Measurements from ENCODE around the gene KRTAP4-7. TPM values are rescaled to one million over a fixed set of nuclear protein-coding genes. Genes with fewer than 3 reads are reported as not detected.

The KRTAP4-7 gene
- polyA plus RNA-seq, 1 of the 3 experiments (the other 2 are of a cell fraction) = not detected

- Histone ChIP-seq H3K9ac (no peak overlapping the region), H3K79me2 (ENCODE audit: insufficient read depth) (no peaks in the 10 kb centered on the region), H2AFZ (ENCODE audit: low read depth) (no peak overlapping the region), H3K4me3 (ENCODE audit: low read depth in 2 of 2, low read length in 1 of 2) (no peak overlapping the region), H3K27ac (ENCODE audit: low read depth in 2 of 2, low read length in 1 of 2) (no peak overlapping the region), H3K9me2 (no peaks in the 10 kb centered on the region; the same call in 1 of the 2 replicates), H3F3A (replicated peaks; ENCODE audit: insufficient read depth) (no peaks in the 10 kb centered on the region), H4K20me1 (ENCODE audit: insufficient read depth) (no peaks in the 10 kb centered on the region), H3K4me1 (ENCODE audit: control insufficient read depth in 1 of 2, insufficient read depth in 2 of 2, low read depth in 1 of 2, low read length in 1 of 2) (no peaks in the 10 kb centered on the region), H3K9me3 (no peaks in the 10 kb centered on the region), H3K4me2 (no peak overlapping the region), H3K27me3 (ENCODE audit: insufficient read depth) (no peaks in the 10 kb centered on the region), H3K36me3 (replicated peaks in 1 of 2; ENCODE audit: control insufficient read depth in 1 of 2, insufficient read depth in 2 of 2, low read length in 1 of 2) (no peaks in the 10 kb centered on the region)
- no peak for TF ChIP-seq TEAD4 (IDR thresholded peaks at IDR 0.05; ENCODE audit: borderline replicate concordance, insufficient read depth)
- TF ChIP-seq NFIC (IDR thresholded peaks at IDR 0.05; ENCODE audit: borderline replicate concordance) = no peak
- TF ChIP-seq GABPA (IDR thresholded peaks at IDR 0.05; ENCODE audit: low read depth) = no peak
- TF ChIP-seq USF2 (IDR thresholded peaks at IDR 0.05; ENCODE audit: borderline replicate concordance, low read depth, low read length) = no peak
- CTCF ChIA-PET = interaction anchor here (2.1 kb wide), 1 partner anchor 475 kb away, joined by 6 read pairs; no protein-coding TSS in a partner anchor
- POLR2A ChIA-PET = no interaction called here
- no peak for DNase-seq
- WGBS (ENCODE audit: low lambda C conversion rate) = 29% methylated on average over 2 of the region's 2 CpGs
Measured at GRCh38 chr17:41073676-41074075, 10.3 kb upstream of the KRTAP4-7 start.

- Histone ChIP-seq H3K9me3 (no peaks in the 10 kb centered on the region), H3F3A (replicated peaks; ENCODE audit: insufficient read depth) (no peaks in the 10 kb centered on the region), H3K27ac (ENCODE audit: low read depth in 2 of 2, low read length in 1 of 2) (no peak overlapping the region), H3K4me2 (no peak overlapping the region), H4K20me1 (ENCODE audit: insufficient read depth) (no peaks in the 10 kb centered on the region), H3K9me2 (no peaks in the 10 kb centered on the region; the same call in 1 of the 2 replicates), H3K9ac (no peak overlapping the region), H2AFZ (ENCODE audit: low read depth) (no peak overlapping the region), H3K27me3 (ENCODE audit: insufficient read depth) (no peaks in the 10 kb centered on the region), H3K4me1 (ENCODE audit: control insufficient read depth in 1 of 2, insufficient read depth in 2 of 2, low read depth in 1 of 2, low read length in 1 of 2) (no peaks in the 10 kb centered on the region), H3K36me3 (replicated peaks in 1 of 2; ENCODE audit: control insufficient read depth in 1 of 2, insufficient read depth in 2 of 2, low read length in 1 of 2) (no peaks in the 10 kb centered on the region), H3K4me3 (ENCODE audit: low read depth in 2 of 2, low read length in 1 of 2) (no peak overlapping the region), H3K79me2 (ENCODE audit: insufficient read depth) (no peaks in the 10 kb centered on the region)
- TF ChIP-seq, protein P1, sequence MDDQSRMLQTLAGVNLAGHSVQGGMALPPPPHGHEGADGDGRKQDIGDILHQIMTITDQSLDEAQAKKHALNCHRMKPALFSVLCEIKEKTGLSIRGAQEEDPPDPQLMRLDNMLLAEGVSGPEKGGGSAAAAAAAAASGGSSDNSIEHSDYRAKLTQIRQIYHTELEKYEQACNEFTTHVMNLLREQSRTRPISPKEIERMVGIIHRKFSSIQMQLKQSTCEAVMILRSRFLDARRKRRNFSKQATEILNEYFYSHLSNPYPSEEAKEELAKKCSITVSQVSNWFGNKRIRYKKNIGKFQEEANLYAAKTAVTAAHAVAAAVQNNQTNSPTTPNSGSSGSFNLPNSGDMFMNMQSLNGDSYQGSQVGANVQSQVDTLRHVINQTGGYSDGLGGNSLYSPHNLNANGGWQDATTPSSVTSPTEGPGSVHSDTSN (IDR thresholded peaks at IDR 0.05) = no peak
- TF ChIP-seq, protein P2, sequence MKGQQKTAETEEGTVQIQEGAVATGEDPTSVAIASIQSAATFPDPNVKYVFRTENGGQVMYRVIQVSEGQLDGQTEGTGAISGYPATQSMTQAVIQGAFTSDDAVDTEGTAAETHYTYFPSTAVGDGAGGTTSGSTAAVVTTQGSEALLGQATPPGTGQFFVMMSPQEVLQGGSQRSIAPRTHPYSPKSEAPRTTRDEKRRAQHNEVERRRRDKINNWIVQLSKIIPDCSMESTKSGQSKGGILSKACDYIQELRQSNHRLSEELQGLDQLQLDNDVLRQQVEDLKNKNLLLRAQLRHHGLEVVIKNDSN (IDR thresholded peaks at IDR 0.05; ENCODE audit: borderline replicate concordance, low read depth) = no peak
- TF ChIP-seq JUND (IDR thresholded peaks at IDR 0.05) (no peak), RCOR1 (IDR thresholded peaks at IDR 0.05; ENCODE audit: low read length) (no peak), NFIC (IDR thresholded peaks at IDR 0.05; ENCODE audit: borderline replicate concordance) (no peak), REST (IDR thresholded peaks at IDR 0.05; ENCODE audit: low read depth, low read length) (no peak), SIN3A (IDR thresholded peaks at IDR 0.05; ENCODE audit: borderline replicate concordance, low read depth, low read length) (no peak), YY1 (IDR thresholded peaks at IDR 0.05; ENCODE audit: low read depth) (no peak), SMC3 (IDR thresholded peaks at IDR 0.05; ENCODE audit: low read depth, low read length) (no peak), GATA2 (CRISPR knock-in tag; IDR thresholded peaks at IDR 0.05) (no peak), FOXJ3 (CRISPR knock-in tag; IDR thresholded peaks at IDR 0.05) (no peak), RAD21 (IDR thresholded peaks at IDR 0.05; ENCODE audit: low read length) (no peak), POLR2AphosphoS5 (IDR thresholded peaks at IDR 0.05; ENCODE audit: low read depth, low read length) (no peak), TCF12 (IDR thresholded peaks at IDR 0.05) (no peak)
- DNase-seq = no peak
- POLR2A ChIA-PET = no interaction called here
- CTCF ChIA-PET = no interaction called here
Measured at GRCh38 chr17:41076788-41077187, 7.2 kb upstream of the KRTAP4-7 start.
